GM20000 (cell line): ENCODE results near the gene RPLP2.

Experiments
- DNase-seq: peaks from one replicate; pipeline ENCODE4 v3.0.0; 2012; ENCODE audit warnings: low spot score
- TF ChIP-seq, protein P1 (sequence below): IDR thresholded peaks from 2 replicates; pipeline ENCODE4 v1.5.1; 2012; ENCODE audit warnings: mild to moderate bottlenecking, control low read depth; ENCODE audit errors: extremely low read depth, missing control alignments

Gene RPLP2

DNA sequence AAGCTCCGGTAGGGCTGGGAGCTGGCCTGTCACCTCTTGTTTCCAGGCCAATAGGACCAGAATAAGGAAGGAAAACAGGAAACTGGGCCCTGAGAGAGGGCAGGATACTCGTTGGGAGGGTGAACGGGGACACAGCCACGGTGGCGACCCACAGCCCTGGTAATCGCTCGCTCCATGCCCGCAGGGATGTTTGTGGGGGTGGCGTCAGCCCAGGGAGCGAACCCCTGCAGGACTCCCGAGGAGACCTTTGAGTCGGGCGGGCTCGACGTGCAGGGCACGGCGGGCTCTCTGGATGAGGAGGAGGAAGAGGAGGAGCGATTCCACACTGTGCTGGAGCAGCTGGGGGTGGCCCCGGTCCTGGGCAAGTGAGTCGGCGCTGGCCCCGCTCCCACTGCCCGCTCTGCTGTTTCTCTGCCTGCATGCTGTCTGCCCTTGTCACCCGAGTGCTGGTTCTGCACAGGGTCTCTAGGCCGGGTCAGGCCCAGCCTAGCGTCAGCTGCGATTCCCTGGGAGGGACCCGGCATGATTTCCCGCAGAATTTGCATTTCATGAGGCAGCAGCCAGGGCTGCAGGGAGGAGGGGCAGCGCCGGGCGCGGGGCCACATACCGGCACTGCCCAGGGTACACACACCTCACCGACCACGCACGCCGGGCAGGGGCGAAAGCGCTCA, 19.5 kb downstream of the RPLP2 start:
- TF ChIP-seq, protein P1, sequence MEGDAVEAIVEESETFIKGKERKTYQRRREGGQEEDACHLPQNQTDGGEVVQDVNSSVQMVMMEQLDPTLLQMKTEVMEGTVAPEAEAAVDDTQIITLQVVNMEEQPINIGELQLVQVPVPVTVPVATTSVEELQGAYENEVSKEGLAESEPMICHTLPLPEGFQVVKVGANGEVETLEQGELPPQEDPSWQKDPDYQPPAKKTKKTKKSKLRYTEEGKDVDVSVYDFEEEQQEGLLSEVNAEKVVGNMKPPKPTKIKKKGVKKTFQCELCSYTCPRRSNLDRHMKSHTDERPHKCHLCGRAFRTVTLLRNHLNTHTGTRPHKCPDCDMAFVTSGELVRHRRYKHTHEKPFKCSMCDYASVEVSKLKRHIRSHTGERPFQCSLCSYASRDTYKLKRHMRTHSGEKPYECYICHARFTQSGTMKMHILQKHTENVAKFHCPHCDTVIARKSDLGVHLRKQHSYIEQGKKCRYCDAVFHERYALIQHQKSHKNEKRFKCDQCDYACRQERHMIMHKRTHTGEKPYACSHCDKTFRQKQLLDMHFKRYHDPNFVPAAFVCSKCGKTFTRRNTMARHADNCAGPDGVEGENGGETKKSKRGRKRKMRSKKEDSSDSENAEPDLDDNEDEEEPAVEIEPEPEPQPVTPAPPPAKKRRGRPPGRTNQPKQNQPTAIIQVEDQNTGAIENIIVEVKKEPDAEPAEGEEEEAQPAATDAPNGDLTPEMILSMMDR = no peak
- no peak for DNase-seq

DNA sequence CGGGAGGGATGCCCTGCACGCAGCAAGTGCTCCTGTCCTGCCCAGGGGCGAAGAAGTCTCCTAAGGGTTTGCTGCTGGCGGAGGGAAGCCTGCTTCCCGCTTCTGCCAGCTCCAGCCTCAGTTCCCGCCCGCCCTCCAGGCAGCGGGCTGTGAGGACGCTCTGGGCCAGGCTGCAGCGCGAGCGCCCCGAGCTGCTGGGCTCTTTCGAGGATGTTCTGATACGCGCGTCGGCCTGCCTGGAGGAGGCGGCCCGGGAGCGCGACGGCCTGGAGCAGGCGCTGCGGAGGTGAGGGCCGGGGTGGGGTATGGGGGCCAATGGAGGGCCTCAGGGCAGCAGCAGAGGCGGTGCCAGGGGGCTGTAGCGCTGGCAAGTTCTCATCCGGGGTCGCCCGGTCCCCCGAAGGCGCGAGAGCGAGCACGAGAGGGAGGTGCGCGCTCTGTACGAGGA, 20.1 kb downstream of the RPLP2 start:
- DNase-seq = no peak
- TF ChIP-seq, protein P1 = no peak

DNA sequence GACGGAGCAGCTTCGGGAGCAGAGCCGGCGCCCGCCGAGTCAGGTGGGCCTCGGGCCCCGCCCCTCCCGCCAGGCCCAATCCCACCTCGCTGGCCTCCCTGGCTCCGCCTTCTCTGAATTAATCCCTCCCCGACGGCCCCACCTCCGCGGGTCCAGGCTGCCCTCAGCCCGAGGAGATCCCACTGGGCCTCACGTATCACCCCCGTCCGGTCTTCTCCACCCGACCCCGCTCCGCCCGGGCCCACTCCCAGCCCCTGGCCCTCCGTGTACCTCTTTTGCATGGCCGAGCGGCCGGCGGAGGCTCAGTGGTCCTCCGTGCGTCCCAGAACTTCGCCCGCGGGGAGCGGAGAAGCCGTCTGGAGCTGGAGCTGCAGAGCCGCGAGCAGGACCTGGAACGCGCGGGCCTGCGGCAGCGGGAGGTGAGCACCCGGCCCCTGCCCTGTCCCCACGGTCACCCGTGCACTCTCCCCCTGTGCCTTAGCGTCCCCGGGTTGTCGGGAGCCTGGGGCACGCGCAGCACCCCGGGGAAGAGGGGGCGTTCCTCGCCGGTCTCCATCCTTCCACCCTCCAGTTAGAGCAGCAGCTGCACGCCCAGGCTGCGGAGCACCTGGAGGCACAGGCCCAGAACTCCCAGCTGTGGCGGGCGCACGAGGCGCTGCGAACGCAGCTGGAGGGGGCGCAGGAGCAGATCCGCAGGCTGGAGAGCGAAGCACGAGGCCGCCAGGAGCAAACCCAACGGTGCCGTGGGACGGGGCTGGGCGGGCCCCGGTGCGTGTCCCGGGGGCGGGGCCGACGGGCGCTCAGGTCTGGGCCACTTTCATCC, 20.7 kb downstream of the RPLP2 start:
- TF ChIP-seq, protein P1 = no peak
- peak; percentile 89 for DNase-seq

DNA sequence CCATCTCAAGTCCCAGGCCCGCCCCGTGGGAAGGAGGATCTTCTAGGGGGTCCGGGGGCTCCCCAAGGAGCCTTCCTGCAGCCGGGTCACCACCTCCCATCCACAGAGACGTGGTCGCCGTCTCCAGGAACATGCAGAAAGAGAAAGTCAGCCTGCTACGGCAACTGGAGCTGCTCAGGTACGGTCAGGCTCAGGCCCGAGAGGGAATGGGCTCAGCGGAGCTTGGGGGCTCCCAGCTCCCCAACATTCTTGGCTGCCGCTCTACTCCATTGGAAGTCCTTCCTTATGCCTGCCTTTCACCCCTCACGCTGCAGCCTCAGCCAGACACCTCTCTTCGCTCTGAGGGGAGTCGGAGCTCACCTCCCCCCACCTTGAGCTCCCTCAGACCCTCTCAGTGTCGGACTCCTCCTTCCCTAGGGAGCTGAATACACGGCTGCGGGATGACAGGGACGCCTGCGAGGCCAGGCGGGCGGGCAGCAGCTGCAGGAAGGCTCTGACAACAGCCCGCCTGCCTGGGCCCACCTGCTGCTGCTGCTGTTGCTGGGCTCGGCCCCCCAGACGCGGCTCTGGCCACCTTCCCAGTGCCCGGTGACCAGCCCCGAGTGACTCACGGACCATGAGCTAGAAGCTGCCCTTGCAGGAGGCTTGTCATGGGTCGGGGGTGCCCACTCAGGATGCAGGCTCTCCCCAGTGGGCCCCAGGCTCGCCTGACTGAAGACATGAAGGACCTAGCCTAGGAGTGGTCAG, 21.5 kb downstream of the RPLP2 start:
- DNase-seq = no peak
- TF ChIP-seq, protein P1 = no peak

DNA sequence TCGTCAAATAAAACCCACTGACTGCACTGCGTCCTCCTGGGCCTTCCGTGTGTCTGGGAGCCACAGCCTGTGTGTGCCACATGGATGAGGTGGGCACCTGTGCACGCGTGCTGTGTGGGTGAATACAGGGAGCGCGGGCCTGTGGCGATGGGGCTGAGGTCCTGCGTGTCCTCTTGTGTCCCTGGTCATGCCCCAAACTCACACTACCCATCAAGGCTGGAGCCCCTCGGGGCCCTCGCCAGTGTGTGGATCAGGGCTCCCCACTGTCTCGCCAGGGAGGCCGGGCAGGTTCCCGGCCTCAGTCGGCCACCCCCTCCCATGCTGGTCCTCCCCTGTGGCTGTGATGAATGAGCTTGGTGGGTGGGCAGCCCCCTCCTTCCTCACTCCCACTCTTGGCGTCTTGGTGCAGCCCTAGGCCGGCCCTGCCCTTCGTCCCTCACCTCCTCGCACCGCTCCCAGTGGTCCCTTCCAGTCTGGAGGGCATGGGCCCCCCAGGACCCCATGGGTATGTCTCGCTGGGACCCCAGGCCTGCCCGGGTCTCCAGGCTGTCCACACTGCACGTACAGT, 22.3 kb downstream of the RPLP2 start:
- TF ChIP-seq, protein P1 = no peak
- no peak for DNase-seq

DNA sequence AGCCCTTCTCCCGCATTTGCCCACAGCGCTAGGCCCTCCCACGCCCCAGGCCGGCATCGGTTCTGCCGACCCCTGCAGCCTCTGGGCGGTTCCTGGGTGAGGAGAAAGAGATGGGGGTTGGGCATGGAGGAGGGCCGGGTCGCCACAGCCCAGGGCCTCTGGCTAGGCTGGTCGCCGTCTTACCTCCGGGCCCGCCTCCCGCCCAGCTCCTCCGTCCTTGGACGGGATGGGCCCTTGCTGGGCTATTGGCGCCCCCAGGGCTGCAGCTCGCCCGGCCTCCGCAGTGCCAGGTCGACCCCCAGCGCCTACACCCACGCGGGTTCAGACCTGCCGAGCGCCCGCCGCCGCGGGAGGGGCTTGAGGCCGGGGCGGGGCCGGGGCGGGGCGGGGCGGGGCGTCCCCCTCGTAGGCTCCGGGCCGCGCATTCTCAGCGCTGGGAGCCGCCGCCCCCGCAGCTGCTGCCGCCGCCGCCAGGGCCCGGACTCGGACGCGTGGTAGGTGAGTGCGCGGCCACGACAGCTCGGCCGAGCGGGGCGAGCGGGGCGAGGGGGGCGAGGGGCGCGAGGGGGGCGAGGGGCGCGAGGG, 22.9 kb downstream of the RPLP2 start, which contains the start of gene CD151:
Gene CD151 (plus strand): TSS at position 424 of the 585 bp plus-strand sequence. CDS start 3,118 bp downstream, outside the sequence.
- DNase-seq = peak; percentile 94
- TF ChIP-seq, protein P1 = no peak
